KOPT-K1 (cell line): ENCODE measurements around the gene CTBP1.
A peak's percentile ranks its signal among the peaks of the same experiment; 100 is the strongest.
"Not testable (repeated sequence)": the region's sequence is repeated elsewhere in the genome, so short reads cannot be mapped to it uniquely, and the experiment has no call there.

Experiments
- H3K27ac ChIP-seq: fragments of 200-600 bp; sonication (generic); 2 replicates; pipeline ENCODE4 v1.5.1; 2016; ENCODE audit warnings: antibody characterized with exemption, mild to moderate bottlenecking, low read depth, low read length; ENCODE audit not compliant: poor library complexity, severe bottlenecking
- H3K36me3 ChIP-seq: fragments of 200-600 bp; sonication (generic); 2 replicates; pipeline ENCODE4 v1.5.1; 2017; ENCODE audit warnings: antibody characterized with exemption, mild to moderate bottlenecking, low read length, moderate library complexity; ENCODE audit not compliant: insufficient read depth
- H3K9me3 ChIP-seq: fragments of 200-600 bp; sonication (generic); 2 replicates; pipeline ENCODE4 v1.5.1; 2017; ENCODE audit warnings: antibody characterized with exemption, low read length, mild to moderate bottlenecking; ENCODE audit not compliant: insufficient read depth, poor library complexity, severe bottlenecking

Gene CTBP1

GRCh38 chr4:1248245-1249147 lies at the start of gene CTBP1:
Gene CTBP1, minus strand, starts transcription at chr4:1249130. Its CDS starts 7,799 bp downstream, at chr4:1241331.
- H3K36me3 ChIP-seq, result peaks cover 34% of the 10 kb centered on the region
- H3K27ac ChIP-seq, result peak within 1 kb of the TSS; percentile 98
- peaks cover 31% of the 10 kb centered on the region for H3K9me3 ChIP-seq

- H3K9me3 ChIP-seq, result no peaks in the 10 kb centered on the region
- peaks cover 66% of the 10 kb centered on the region for H3K36me3 ChIP-seq
- H3K27ac ChIP-seq, result no peak overlapping the region
Observed at GRCh38 chr4:1298461-1298860, 49.5 kb upstream of the CTBP1 start.

GRCh38 chr4:1297456-1298325 lies 48.8 kb upstream of the CTBP1 start:
- H3K36me3 ChIP-seq, result peaks cover 68% of the 10 kb centered on the region
- H3K27ac ChIP-seq, result no peak overlapping the region
- no peaks in the 10 kb centered on the region for H3K9me3 ChIP-seq

- Histone ChIP-seq H3K9me3 (no peaks in the 10 kb centered on the region), H3K27ac (no peak overlapping the region), H3K36me3 (peaks cover 65% of the 10 kb centered on the region)
Observed at GRCh38 chr4:1297023-1297395, 48.1 kb upstream of the CTBP1 start.

GRCh38 chr4:1296324-1297022 lies 47.5 kb upstream of the CTBP1 start:
- H3K27ac ChIP-seq, result no peak overlapping the region
- no peaks in the 10 kb centered on the region for H3K9me3 ChIP-seq
- H3K36me3 ChIP-seq, result peaks cover 60% of the 10 kb centered on the region

GRCh38 chr4:1295405-1296055 lies 46.6 kb upstream of the CTBP1 start:
- H3K36me3 ChIP-seq, result peaks cover 51% of the 10 kb centered on the region
- H3K27ac ChIP-seq, result no peak overlapping the region

GRCh38 chr4:1294891-1295290 lies 46.0 kb upstream of the CTBP1 start:
- Histone ChIP-seq H3K9me3 (no peaks in the 10 kb centered on the region), H3K36me3 (peaks cover 44% of the 10 kb centered on the region), H3K27ac (no peak overlapping the region)

More at GRCh38 chr4:1295405-1296055, 46.6 kb upstream of the CTBP1 start:
- H3K9me3 ChIP-seq, result no peaks in the 10 kb centered on the region

- Histone ChIP-seq H3K36me3 (peaks cover 40% of the 10 kb centered on the region), H3K9me3 (no peaks in the 10 kb centered on the region), H3K27ac (no peak overlapping the region)
Observed at GRCh38 chr4:1294424-1294823, 45.5 kb upstream of the CTBP1 start.

GRCh38 chr4:1293991-1294390 lies 45.1 kb upstream of the CTBP1 start:
- no peaks in the 10 kb centered on the region for H3K9me3 ChIP-seq
- H3K27ac ChIP-seq, result no peak overlapping the region
- H3K36me3 ChIP-seq, result peaks cover 35% of the 10 kb centered on the region

- Histone ChIP-seq H3K9me3 (no peaks in the 10 kb centered on the region), H3K27ac (no peak overlapping the region), H3K36me3 (peaks cover 31% of the 10 kb centered on the region)
Observed at GRCh38 chr4:1293531-1293941, 44.6 kb upstream of the CTBP1 start.

GRCh38 chr4:1292703-1293011 lies 43.7 kb upstream of the CTBP1 start:
- H3K36me3 ChIP-seq, result peaks cover 23% of the 10 kb centered on the region
- not testable (repeated sequence) for H3K27ac ChIP-seq, H3K9me3 ChIP-seq

- peaks cover 1% of the 10 kb centered on the region for H3K9me3 ChIP-seq
- H3K27ac ChIP-seq, result no peak overlapping the region
Observed at GRCh38 chr4:1291996-1292702, 43.2 kb upstream of the CTBP1 start.

GRCh38 chr4:1291091-1291490 lies 42.2 kb upstream of the CTBP1 start:
- Histone ChIP-seq H3K27ac (peak overlapping the region; percentile 85), H3K9me3 (peaks cover 12% of the 10 kb centered on the region), H3K36me3 (peaks cover 9% of the 10 kb centered on the region; the same call in 1 of the 2 replicates)

More at GRCh38 chr4:1291996-1292702, 43.2 kb upstream of the CTBP1 start:
- H3K36me3 ChIP-seq, result peaks cover 18% of the 10 kb centered on the region
